M059J (cell line): ENCODE data around the gene PCLO. TPM values are rescaled to one million over a fixed set of nuclear protein-coding genes. Genes with fewer than 3 reads are reported as not detected.
A peak's percentile ranks its signal among the peaks of the same experiment; 100 is the strongest.
"Not testable (repeated sequence)": the region's sequence is repeated elsewhere in the genome, so short reads cannot be mapped to it uniquely, and the experiment has no call there.

Experiments
- DNase-seq: peaks from one replicate; pipeline ENCODE4 v3.0.0-alpha.2; 2012; ENCODE audit warnings: low read depth
- total RNA-seq: library from RNA; depleted of rRNA; stranded (reverse); fragments of >200 nt; shearing (Covaris generic); gene quantifications from 2 replicates; pipeline ENCODE4 v1.2.3, GENCODE V29; 2014

PCLO gene
- total RNA-seq, 1 experiment from 2014 or later = 27.1 TPM

DNA sequence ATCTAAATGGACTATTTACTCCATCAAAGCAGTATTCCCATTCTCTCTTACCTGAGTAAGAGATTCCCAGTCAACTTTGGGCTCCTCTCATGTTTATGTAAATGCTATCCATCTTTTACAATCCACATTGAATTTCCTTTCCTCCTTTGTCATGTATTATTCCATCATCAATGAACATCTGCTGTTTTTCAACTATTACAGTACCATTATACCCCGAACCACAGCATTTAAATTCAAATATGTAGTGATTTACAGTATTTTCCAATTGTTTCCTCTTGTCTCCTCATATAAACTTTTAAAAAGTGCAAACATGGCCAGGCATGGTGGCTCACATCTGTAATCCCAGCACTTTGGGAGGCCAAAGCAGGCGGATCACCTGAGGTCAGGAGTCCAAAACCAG is 20.3 kb downstream of the PCLO start:
- no peak for DNase-seq

DNA sequence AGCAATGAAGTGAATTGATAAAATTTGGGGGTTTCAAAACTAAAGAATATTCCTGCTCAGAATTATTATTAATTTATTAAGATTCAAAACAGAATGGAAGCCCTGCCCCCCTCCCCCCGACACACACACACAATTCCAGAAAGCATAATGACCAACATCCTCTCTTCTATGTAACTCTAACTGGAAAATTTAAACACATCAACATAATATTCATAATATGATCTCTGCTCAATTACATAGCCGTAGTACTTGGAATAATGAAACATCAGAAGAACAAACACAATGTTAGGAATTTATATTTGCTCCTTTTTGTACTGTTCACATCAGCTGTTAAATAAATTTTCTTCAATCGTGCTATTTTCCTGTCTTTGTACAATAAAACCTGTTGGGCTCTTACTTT is 20.8 kb downstream of the PCLO start:
- no peak for DNase-seq

DNA sequence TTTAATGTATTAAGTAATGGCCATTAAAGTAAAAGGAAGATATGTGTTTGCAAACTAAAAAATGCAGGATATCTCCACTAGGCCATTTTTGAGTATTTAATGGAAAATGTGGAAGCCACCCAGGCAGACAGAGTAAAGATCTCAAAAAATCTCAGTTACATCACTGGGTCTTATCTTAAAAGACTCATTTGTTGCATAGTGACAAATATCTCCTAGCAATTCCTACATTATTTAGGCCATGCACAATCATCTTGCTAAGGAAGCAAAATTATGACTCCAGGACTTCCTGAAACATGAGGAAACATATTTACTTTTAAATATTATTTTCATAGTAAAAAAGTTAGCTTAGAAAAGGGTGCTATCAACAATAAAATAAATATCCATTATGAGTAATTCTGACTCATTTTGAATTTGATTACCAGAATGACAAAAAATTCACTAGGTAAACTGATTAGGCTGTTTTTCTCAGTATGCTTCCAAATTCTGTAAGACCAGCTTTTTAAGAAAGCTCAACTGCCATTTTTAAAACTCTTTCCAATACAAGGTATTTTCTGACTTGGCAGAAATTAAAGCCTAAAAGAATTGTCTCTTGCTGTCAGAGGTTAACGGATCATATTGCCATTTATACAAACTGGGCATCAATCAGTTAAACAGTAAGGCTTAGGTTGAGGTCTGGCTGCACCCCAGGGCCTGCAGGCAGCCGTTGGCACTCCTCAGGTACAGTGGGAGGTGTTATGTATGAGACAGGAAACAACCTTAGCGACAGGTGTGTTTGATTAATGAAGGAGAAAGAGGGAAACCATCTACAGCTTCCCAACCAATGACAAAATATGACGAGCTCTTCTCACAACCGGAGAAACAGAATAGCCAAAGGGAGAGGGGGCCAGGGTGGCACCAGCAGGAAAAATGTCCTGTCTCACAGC is 31.8 kb downstream of the PCLO start:
- DNase-seq = no peak

DNA sequence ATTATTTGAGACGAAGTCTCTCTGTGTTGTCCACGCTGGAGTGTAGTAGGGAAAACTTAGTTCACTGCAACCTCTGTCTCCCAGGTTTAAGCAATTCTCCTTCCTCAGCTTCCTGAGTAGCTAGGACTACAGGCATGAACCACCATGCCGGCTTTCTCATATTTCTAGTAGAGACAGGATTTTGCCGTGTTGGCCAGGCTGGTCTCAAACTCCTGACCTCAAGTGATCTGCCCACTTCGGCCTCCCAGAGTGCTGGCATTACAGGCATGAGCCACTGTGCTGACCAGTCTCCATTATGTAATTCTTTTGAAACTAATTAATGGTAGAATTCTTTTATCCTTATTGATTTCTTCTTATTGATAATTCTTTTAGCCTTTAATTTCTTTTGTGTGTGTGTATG is 32.5 kb downstream of the PCLO start:
- no peak for DNase-seq

DNA sequence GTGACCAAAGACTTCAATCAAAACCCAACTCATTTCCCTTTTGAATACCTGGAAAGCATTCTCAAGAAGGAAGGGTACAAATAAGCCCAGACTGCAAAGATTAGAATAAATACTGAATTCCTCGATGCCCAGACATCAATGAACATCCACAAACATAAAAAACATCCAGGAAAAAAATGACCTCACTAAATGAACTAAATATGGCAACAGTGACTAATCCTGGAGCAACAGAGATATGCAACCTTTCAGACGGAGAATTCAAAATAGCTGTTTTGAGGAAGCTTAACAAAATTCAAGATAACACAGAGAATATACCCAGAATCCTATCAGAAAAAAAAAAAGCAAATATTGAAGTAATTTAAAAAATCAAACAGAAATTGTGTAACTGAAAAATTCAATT is 43.2 kb downstream of the PCLO start:
- DNase-seq = peak; percentile 10

DNA sequence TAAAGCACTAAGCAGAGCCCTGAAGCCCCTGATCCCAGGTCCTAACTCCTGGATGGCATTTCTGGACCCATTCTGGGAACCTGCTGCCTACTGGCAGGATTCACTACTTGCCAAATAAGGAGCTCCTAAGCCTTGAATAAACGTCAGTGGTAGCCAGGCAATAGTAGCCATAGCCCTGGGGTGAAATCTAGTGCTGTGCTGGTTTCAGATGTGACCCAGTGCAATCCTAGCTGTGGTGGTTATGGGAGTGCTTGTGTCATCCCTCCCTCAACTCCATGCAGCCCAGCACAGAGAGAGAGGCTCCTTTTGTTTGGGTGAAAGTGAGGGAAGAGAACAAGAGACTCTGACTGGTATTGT is 43.7 kb downstream of the PCLO start:
- DNase-seq = peak; percentile 28

DNA sequence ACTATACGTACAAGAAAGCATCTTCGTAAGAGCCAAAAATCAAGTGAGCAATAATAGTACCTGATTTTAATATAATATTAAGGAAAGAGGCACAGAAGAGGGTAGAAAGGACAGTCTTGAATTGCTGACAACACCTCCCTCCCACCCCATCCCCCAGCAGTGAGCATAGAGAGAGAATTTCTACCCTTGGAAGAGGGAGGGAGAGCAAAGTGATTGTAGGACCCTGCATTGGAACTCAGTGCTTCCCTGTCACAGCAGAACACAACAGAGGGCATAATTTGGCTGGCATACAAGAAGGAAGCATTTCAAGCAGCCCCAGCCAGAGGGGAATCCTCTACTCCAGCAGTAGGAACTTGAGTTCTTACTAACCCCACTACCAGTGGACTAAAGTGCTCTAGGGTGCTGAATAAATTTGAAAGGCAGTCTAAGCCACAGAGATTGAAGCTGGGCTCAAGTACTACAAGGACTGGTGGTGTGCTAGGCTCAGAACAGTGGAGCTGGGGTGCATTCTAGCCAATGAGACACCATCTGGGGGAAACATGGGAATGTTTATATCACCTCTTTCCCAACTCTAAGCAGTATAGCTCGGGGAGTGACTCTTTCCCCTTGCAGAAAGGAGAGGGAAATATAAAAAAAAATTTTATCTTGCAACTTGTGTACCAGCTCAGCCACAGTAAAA is 44.2 kb downstream of the PCLO start:
- no peak for DNase-seq

DNA sequence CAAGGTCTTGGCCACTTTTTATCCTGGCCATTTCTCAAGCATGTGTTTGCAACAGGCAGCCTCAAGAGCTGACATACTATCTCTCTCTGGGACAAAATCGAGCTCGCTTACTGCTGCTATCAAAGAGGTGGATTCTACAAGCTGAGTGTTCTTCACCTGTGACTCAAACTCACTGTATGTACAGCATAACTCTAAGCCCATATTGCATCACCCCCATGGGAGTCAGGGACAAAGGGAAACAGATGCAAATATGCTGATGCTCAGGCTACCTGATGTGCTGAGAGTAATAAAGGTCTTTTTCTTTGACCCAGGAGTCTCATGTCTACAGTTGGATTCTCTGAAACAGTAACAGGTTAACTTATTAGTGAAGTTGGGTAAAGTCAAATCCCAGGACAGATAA is 45.2 kb downstream of the PCLO start:
- no peak for DNase-seq

DNA sequence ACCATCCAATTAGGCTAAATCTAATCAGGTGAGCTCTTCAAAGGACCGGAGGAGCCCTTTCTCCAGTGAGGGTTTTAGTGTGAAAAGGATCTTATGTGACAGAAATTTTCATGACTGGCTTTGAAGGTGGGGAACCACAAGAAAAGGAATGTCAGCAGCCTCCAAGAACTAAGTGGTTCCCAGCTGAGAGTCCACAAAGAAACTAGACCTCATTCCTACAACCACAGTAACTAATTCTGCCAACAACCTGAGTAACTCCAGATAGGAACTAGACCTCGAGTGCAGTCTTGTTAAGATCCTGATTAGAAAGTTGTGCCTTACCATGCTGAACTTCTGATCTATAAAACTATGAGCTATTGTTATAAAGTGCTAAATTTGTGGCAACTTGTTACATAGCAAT is 51.3 kb downstream of the PCLO start:
- DNase-seq = peak; percentile 21

DNA sequence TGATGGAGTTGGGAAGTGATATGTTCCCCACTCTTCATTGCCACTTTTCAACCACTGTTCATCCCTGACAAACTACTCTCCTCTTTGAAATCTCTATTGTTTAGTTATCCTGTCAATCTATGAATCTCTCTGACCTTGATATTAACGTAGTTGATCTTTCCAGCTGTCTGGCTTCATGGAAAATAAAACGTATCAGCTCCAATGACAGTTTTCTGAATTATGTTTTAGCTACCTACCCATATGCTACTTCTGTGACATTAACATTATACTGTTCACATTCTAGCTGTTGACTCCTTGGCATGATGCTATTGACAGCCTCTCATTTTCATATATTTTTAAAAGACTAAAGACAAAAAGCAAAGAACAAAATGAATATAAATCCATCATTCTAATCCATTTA is 53.3 kb downstream of the PCLO start:
- DNase-seq = no peak

DNA sequence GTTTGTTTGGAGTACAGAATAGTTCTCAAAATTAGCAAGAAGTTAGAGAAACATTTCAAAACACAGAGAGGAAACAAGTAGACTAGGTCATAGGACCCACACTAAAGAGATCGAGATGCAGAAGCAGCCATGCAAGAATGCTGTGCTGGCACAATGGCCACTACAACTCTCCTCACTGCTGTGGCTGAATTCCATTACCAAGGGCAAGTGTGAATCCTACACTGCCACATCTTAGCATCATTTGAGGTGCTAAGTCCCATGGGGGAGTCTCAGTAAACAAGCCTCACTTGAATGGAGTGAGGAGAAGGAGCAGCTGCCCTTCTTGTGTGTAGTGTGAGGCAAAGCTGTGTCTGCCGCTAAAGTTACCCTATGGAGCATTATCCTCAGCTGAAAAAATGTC is 56.7 kb downstream of the PCLO start:
- no peak for DNase-seq

DNA sequence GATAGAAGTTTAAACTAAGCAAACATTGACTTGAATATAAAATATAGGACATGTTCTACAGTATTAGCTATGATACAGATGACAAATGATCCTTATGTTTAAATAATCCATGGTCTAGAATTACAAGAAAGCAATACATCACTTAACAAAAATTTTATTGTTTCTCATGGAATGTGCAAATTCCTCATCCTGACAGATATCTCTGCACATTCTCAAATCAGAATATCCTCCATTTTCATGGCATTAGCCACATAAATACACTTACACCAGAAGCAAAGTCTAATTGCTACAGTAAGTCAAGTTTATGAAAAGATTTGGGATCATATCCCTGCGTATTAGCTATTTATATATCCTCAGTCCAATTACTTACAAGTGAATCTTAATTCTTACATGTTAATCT is 57.6 kb downstream of the PCLO start:
- DNase-seq = no peak

DNA sequence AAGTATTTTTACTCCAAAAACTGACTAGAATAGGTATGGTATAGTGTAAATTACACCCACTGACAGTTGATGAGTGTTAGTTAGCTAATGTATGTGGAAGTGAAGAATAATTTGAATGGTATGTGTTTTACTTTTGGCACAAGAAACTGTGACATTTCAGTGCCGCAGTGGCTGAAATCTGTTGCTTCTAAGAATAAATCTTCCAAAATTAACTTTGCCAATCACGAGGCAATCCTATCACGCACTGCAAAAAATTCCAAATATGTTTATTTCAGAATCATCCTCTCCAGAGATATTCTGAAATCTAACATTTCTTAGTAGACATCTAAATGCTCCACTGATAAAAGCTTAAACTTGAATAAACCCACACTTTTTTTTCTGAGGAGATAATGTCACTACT is 61.2 kb downstream of the PCLO start:
- no peak for DNase-seq

DNA sequence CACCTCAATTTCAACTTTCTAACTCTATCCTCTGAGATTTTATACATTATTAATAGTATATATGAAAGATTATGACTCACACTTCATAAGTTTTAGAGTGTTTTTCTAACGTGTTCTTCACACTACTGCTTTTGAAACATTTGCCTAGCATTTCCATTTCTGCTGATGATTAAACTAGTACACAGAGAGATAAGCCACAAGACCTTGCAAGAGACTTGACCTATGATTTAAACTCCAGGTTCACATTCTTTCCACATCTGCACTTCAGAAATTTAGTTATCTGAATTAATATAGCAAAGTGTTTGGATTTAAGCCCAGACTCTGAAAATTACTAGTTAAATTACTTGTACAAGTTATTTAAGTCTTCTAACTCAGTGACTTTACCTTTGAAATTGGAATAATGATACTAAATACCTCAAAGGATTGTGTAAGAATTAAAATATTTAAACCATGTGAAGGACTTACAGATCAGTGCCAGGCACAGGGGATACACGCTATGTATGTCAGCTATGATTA is 66.6 kb downstream of the PCLO start:
- no peak for DNase-seq

DNA sequence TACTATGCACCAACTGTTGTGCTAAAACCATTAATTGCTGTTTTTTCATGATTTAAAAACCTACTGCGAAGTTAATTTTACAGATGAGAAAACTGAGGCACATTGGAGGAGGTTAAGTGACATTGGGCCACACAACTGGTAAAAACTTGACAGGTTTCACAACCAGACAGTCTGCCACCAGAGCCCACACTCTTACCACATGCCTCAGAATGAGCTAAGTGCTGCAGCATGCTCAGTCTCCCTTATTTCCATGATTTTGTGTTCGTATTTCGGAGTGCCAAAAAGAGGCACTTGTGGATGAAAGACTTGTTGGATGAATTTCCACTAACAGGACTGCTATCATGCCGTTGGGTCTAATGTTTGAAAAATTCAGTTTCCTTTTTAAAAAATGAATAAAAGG is 77.4 kb downstream of the PCLO start:
- no peak for DNase-seq

DNA sequence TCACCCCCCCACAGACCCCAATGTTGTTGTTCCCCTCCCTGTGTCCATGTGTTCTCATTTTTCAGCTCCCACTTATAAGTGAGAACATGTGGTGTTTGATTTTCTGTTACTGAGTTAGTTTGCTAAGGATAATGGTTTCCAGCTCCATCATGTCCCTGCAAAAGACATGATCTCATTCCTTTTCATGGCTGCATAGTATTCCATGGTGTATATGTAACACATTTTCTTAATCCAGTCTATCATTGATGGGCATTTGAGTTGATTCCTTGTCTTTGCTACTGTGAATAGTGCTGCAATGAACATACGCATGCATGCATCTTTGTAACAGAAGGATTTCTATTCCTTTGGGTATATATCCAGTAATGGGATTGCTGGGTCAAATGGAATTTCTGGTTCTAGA is 82.8 kb downstream of the PCLO start:
- DNase-seq = not testable (repeated sequence)

DNA sequence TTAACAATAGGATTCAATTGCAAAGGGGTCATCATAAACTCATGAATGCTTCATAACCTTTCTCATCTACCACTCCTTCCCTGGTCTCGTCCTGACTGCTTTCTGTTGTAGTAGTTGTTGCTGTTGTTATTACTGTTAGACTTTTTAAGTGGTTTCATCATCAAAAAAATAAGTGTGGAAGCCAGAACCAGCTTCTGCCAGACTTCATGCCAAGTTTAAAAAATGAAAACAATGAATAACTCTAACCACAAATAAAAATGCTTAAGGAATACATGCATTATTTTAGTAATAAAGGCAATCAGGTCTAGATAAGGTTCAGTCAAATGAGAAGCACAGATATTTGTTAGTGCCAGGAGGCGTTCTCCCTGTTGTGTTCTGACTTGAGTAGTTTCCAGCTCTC is 85.4 kb downstream of the PCLO start:
- peak; percentile 24 for DNase-seq

DNA sequence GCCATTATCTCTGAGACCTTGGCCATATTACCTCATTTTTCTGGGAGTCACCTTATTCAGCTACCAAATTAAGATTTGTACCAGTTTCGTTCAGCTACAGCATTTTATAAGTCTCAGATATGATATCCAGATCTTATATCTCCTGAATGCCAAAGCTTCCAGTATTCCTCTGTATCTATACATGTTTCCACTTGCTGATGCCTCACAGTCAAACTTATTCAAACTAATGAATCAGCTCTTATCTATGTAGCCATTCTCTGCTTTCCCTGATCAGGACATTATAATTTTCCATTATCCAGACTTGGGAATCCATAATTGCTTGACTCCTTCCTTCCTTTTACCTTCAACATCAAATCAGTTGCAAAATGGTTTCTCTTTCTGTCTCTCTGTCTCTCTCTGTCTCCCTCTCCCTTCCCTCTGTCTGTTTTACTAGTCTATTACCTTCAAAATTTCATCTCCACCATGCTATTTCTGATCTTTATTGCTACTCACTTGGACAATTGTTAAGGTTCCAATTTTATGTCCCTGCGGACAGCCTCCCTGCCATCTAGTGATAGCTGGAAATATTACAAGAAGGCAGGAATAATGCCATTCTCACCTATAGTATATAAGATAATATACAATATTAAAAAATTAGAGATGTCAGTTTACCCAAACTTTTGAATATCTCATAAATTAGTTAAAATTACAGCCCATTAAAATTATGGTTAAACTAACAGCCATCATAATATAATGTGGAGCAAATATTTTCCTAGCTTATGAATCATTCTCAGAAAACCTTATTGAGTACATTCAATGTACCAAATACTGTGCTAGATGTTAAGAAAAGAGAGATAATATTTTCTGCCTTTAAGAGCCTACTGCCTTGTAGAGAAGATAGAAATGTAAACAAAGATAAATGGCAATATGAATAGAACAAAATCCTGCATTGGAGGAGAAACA is 89.8 kb downstream of the PCLO start:
- no peak for DNase-seq

DNA sequence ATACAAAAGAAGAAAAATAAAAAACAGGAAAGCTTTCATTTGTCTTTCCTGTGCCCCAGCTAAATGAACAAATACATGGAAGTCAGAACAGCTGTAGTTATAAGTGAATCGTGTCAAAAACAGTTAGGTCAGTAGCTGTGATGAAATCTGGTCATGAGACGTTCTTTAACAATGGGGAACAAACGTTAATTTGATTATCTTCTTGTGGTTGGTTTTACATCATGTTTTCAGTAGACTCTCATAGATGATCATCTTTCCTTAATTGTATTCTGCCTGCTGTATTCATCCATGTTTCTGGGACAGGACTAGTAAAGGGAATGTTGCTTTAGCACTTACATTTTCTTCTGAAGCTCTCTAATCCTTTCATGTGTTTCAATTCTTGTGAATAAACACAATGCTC is 97.0 kb downstream of the PCLO start:
- DNase-seq = no peak

DNA sequence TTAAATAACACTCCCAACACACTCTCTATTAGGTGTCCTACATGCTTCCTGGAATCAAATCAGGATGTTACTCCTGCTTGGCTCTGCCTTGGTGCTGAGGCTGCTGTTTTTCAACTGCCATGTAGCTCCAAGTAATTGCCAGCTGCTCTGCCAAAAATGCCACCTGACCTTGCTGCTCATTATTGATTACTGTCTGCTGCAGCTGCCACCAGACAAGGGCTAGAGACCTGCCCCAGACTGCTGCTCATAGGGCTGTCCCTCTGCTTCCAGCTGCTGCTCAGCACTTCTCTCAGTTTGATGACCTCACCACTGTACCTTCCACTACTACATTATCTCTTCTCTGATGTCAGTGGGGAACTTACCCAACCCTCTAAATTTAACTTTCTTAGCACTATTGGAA is 102.5 kb downstream of the PCLO start:
- DNase-seq = no peak

DNA sequence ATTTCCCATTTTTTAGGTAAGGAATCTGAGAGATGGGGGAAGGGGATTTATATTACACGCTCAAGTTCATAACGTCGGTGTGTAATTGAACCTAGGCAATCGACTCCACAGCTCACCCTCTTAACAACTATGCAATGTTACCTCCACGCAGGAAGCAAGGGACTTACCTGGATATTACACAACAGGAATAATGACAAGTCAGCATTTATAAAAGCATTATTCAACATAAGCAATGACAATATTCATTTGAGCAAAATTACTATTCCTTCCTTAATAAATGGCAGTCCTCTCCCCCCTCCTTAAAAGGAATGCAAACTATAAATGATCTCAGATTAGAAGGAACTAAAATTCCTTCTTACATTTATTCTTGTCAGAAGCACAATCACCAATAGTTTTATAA is 104.0 kb downstream of the PCLO start:
- DNase-seq = no peak

DNA sequence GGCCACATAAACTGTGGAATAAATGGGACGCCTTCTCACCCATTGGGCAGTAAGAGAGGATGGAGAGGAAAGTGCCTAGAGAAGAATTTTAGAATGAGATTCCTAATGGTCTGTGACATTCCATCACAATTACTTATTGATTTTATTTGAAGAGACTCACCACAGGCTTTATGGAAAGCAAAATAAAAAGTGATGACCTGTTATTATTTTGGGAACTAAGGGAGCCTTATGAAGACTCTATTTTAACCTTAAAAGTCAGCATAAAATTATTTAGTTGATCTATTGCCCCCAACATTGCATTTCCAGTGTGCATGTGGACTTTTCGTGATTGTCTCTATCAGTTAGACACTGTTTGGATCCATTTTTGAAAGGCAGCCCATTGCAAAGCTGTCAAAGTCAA is 107.5 kb downstream of the PCLO start:
- no peak for DNase-seq
